K562 (cell line): ENCODE measurements around the gene DYNC2H1. TPM values are rescaled to one million over a fixed set of nuclear protein-coding genes. Genes with fewer than 3 reads are reported as not detected.

ENCODE experiments used
- ATAC-seq: fragments of 200-7000 bp; cut with Tn5 transposase; 3 replicates; pipeline ENCODE4 v1.9.1; 2020; ENCODE audit warnings: moderate library complexity
- BruUV-seq: library from RNA; stranded (reverse); fragments of 400-500 nt; replicated peaks from 2 replicates; lab custom pipeline; 2021; lab: Mats Ljungman, UMichigan
- CTCF ChIA-PET: fragments of 300-600 bp; formaldehyde crosslinking; extraction: SDS; loops from one replicate; lab custom pipeline; 2021; ENCODE audit warnings: low intra/inter-chr PET ratio; lab: Yijun Ruan, JAX
- POLR2A ChIA-PET: fragments of 300-600, 350-650 bp; sonication (Branson Sonifier 250); formaldehyde crosslinking; extraction: SDS; loops from one replicate; lab custom pipeline; 2021; ENCODE audit warnings: antibody characterized with exemption, inconsistent platforms; lab: Yijun Ruan, JAX
- DNase-seq, 4 experiments: peaks; one replicate each; pipeline versions ENCODE4 v3.0.0 to v3.0.0-alpha.2; 2011 to 2018; ENCODE audit warnings: low spot score in 3 of 4, mixed read lengths in 3 of 4; ENCODE audit errors: extremely low read depth in 1 of 4
- FAIRE-seq: peaks from 2 replicates; lab custom pipeline; 2011; peaks lifted over from hg19 to GRCh38; lab: Jason Lieb, UNC
- H2AFZ ChIP-seq: 2 replicates; pipeline ENCODE4 v1.6.0; 2011; ENCODE audit warnings: low read depth, low read length, control low read depth, inconsistent platforms
- H3K27ac ChIP-seq: fragments of 200-600 bp; 3 replicates; pipeline ENCODE4 v1.8.0; 2011; ENCODE audit warnings: low read depth, mild to moderate bottlenecking, control low read depth, inconsistent platforms, low read length, moderate library complexity, mixed read lengths; ENCODE audit errors: extremely low read depth
- H3K27me3 ChIP-seq, 2 experiments: fragments of 300-600 bp in 1 of 2; 2 replicates in 1 of 2; 3 replicates in 1 of 2; pipeline versions ENCODE4 v1.6.0 to v1.8.0; 2011; ENCODE audit warnings: inconsistent platforms in 2 of 2, low read length in 2 of 2, mild to moderate bottlenecking in 1 of 2, mixed read lengths in 1 of 2, moderate library complexity in 1 of 2; ENCODE audit not compliant: control insufficient read depth in 2 of 2, insufficient read depth in 2 of 2
- H3K36me3 ChIP-seq: fragments of 300-600 bp; 3 replicates; pipeline ENCODE4 v1.8.0; 2011; ENCODE audit warnings: mild to moderate bottlenecking, low read length, inconsistent platforms; ENCODE audit not compliant: control insufficient read depth, insufficient read depth
- H3K4me1 ChIP-seq, 2 experiments: fragments of 200-600 bp in 1 of 2; replicated peaks in 1 of 2; 2 replicates in 1 of 2; 3 replicates in 1 of 2; pipeline versions ENCODE4 v1.5.1 to v1.8.0; 2011; ENCODE audit warnings: inconsistent platforms in 2 of 2, low read length in 2 of 2, mild to moderate bottlenecking in 1 of 2, mixed read lengths in 1 of 2, moderate library complexity in 1 of 2; ENCODE audit not compliant: control insufficient read depth in 2 of 2, insufficient read depth in 2 of 2
- H3K4me2 ChIP-seq: 2 replicates; pipeline ENCODE4 v1.6.1; 2011; ENCODE audit warnings: low read length, control low read depth, inconsistent platforms, mixed read lengths; ENCODE audit not compliant: insufficient read depth
- H3K4me3 ChIP-seq: fragments of 200-600 bp; sonication (generic), shearing (Covaris generic); 2 replicates; pipeline ENCODE4 v1.5.1; 2016; ENCODE audit warnings: control low read depth, inconsistent platforms
- H3K79me2 ChIP-seq: fragments of 200-600 bp; 3 replicates; pipeline ENCODE4 v1.8.0; 2011; ENCODE audit warnings: low read length, inconsistent platforms; ENCODE audit not compliant: control insufficient read depth, insufficient read depth
- H3K9ac ChIP-seq, 2 experiments: 2 replicates each; pipeline versions ENCODE4 v1.6.0 to v1.6.1; 2011; ENCODE audit warnings: low read depth in 2 of 2, low read length in 2 of 2, control low read depth in 1 of 2, inconsistent platforms in 1 of 2, mild to moderate bottlenecking in 1 of 2, mixed read lengths in 1 of 2; ENCODE audit not compliant: insufficient read depth in 1 of 2
- H3K9me1 ChIP-seq: one replicate; pipeline ENCODE4 v1.6.0; 2011; ENCODE audit warnings: inconsistent platforms, mild to moderate bottlenecking, low read length, moderate library complexity; ENCODE audit not compliant: control insufficient read depth, insufficient read depth
- H3K9me3 ChIP-seq: replicated peaks from 2 replicates; pipeline ENCODE4 v1.5.1; 2011; ENCODE audit warnings: low read depth, low read length, inconsistent platforms; ENCODE audit not compliant: control insufficient read depth, insufficient read depth
- H4K20me1 ChIP-seq: replicated peaks from 2 replicates; pipeline ENCODE4 v1.6.1; 2011; ENCODE audit warnings: low read length, inconsistent platforms, mixed read lengths; ENCODE audit not compliant: control insufficient read depth, insufficient read depth
- GMEB1 ChIP-seq: fragments of 250-450 bp; sonication (Bioruptor Pico); IDR thresholded peaks from 2 replicates; pipeline ENCODE4 v1.4.0; 2020; ENCODE audit warnings: mild to moderate bottlenecking
- HDAC2 ChIP-seq: fragments of 450-650 bp; IDR thresholded peaks from 2 replicates; pipeline ENCODE4 v1.6.1; 2016; ENCODE audit warnings: mild to moderate bottlenecking
- MED1 ChIP-seq: sonication (generic); formaldehyde crosslinking; IDR thresholded peaks from 2 replicates; pipeline ENCODE4 v1.8.1; 2023; ENCODE audit warnings: missing genetic modification reagents, borderline replicate concordance
- NFXL1 ChIP-seq: fragments of 450-650 bp; formaldehyde crosslinking; IDR thresholded peaks from 2 replicates; pipeline ENCODE4 v1.4.0; 2021; ENCODE audit warnings: mild to moderate bottlenecking
- NR2C1 ChIP-seq, 2 experiments: fragments of 450-650 bp; IDR thresholded peaks; 2 replicates each; pipeline ENCODE4 v1.6.1; 2017; ENCODE audit warnings: mild to moderate bottlenecking in 2 of 2, antibody characterized with exemption in 1 of 2, inconsistent platforms in 1 of 2, missing compliant biosample characterization in 1 of 2, missing genetic modification characterization in 1 of 2
- RAD21 ChIP-seq, 2 experiments: fragments of 250-450 bp in 1 of 2; fragments of 450-650 bp in 1 of 2; sonication (Bioruptor Pico) in 1 of 2; formaldehyde crosslinking in 1 of 2; IDR thresholded peaks in 1 of 2; conservative IDR thresholded peaks in 1 of 2; 2 replicates each; pipeline versions ENCODE4 v1.4.0 to v1.8.0; 2020 to 2022; ENCODE audit warnings: mild to moderate bottlenecking in 2 of 2, moderate library complexity in 1 of 2
- RBM17 ChIP-seq: fragments of 200-400 bp; formaldehyde crosslinking; IDR thresholded peaks from 2 replicates; pipeline ENCODE4 v1.6.1; 2017; ENCODE audit warnings: low read depth, mild to moderate bottlenecking, low read length, borderline replicate concordance
- SLC30A9 ChIP-seq: fragments of 250-450 bp; sonication (Bioruptor Pico); IDR thresholded peaks from 2 replicates; pipeline ENCODE4 v1.8.0; 2022; ENCODE audit warnings: mild to moderate bottlenecking, moderate library complexity
- ZNF316 ChIP-seq: fragments of 450-650 bp; IDR thresholded peaks from 2 replicates; pipeline ENCODE4 v1.6.1; 2016
- ZNF324 ChIP-seq: fragments of 250-450 bp; sonication (Bioruptor Pico); IDR thresholded peaks from 2 replicates; pipeline ENCODE4 v1.4.0; 2020; ENCODE audit warnings: mild to moderate bottlenecking
- ZNF740 ChIP-seq, 3 experiments: fragments of 200-800 bp in 1 of 3; sonication (Bioruptor generic) in 1 of 3; sonication (generic) in 1 of 3; formaldehyde crosslinking in 1 of 3; IDR thresholded peaks; 2 replicates each; pipeline versions ENCODE4 v1.6.1 to v1.8.0; 2016 to 2022; ENCODE audit warnings: mild to moderate bottlenecking in 2 of 3, missing compliant biosample characterization in 2 of 3, missing genetic modification characterization in 2 of 3, missing genetic modification reagents in 1 of 3
- ZNF785 ChIP-seq: fragments of 250-450 bp; sonication (Bioruptor Pico); IDR thresholded peaks from 2 replicates; pipeline ENCODE4 v1.4.0; 2020; ENCODE audit warnings: mild to moderate bottlenecking
- WGBS: fragments of 100-300 bp; shearing (Covaris generic); methylation state at CpG from one replicate; pipeline ENCODE4 v1.1.6; 2016; ENCODE audit warnings: low coverage, mixed read lengths; ENCODE audit not compliant: insufficient coverage; ENCODE audit errors: missing lambda C conversion rate; 5-methylcytosine and 5-hydroxymethylcytosine counted together
- in situ Hi-C: fragments of 300-500 bp; cut with MboI; formaldehyde crosslinking; loops from 4 replicates; pipeline ENCODE4 v1.15.0; 2018; ENCODE audit warnings: inconsistent platforms, mixed read lengths
- intact Hi-C: fragments of 100-400 bp; cut with micrococcal nuclease; formaldehyde crosslinking; loops from 2 replicates; pipeline ENCODE4 v1.14.2; 2022
- polyA plus RNA-seq, 8 experiments: library from polyadenylated mRNA; depleted of rRNA in 4 of 8; stranded (reverse) in 5 of 8; unstranded in 3 of 8; fragments of >200 nt; fragmentation: Nextera tagmentation in 2 of 8; fragmentation: Illumina TruSeq in 1 of 8; extraction: Ambion mirVana in 2 of 8; extraction: Trizol in 1 of 8; gene quantifications; 2 replicates each; pipeline versions ENCODE4 v1.2.1 to v1.2.3, GENCODE V29; 2011 to 2014; ENCODE audit warnings: inconsistent platforms in 1 of 8, missing spikeins in 1 of 8
- total RNA-seq, 7 experiments: library from RNA; depleted of rRNA in 6 of 7; stranded (reverse); fragments of >200 nt in 6 of 7; fragmentation: Illumina TruSeq in 2 of 7; extraction: Trizol in 2 of 7; gene quantifications; 2 replicates each; pipeline versions ENCODE4 v1.2.1 to v1.2.3, GENCODE V29; 2011 to 2021; ENCODE audit warnings: low replicate concordance in 1 of 7

DYNC2H1 gene
- total and polyA plus RNA-seq, 9 of the 15 experiments (the other 6 are each of a cell fraction or from before 2014, with no cell fraction given): 0.08 to 0.64 (median 0.20) TPM

- TF ChIP-seq GMEB1 (CRISPR knock-in tag): no peak
- no peak for TF ChIP-seq MED1 (CRISPR knock-in tag)
Measured at GRCh38 chr11:103358251-103358650, 249.0 kb downstream of the DYNC2H1 start (continued).

- ATAC-seq: no peak
- in situ Hi-C loops (no loop called here), intact Hi-C loops (no loop called here)
- DNase-seq: no peak
- H3K27me3 ChIP-seq: no peaks in the 10 kb centered on the region
- ChIA-PET POLR2A (no interaction called here), CTCF (no interaction called here)
- H3K27ac ChIP-seq: no peak overlapping the region
- H3K4me3 ChIP-seq: no peak overlapping the region
- FAIRE-seq: no peak
- no peaks in the 10 kb centered on the region for H3K79me2 ChIP-seq
- BruUV-seq: no TSS peak
- H4K20me1 ChIP-seq: no peaks in the 10 kb centered on the region
- no peaks in the 10 kb centered on the region for H3K36me3 ChIP-seq
- TF ChIP-seq NFXL1 (CRISPR knock-in tag): no peak
- no peak for TF ChIP-seq RAD21 (CRISPR knock-in tag; conservative IDR thresholded peaks at IDR 0.05 in 1 of 2, IDR thresholded peaks at IDR 0.05 in 1 of 2)
- no peak for TF ChIP-seq ZNF740 (CRISPR knock-in tag; IDR thresholded peaks at IDR 0.05)
- no peak for TF ChIP-seq ZNF740 (tag; IDR thresholded peaks at IDR 0.05)
- no peak for TF ChIP-seq NR2C1 (IDR thresholded peaks at IDR 0.05)
- TF ChIP-seq NR2C1 (tag; IDR thresholded peaks at IDR 0.05): no peak
- TF ChIP-seq RBM17: no peak
- no peak for TF ChIP-seq ZNF316
- no peak for TF ChIP-seq HDAC2
- TF ChIP-seq ZNF324 (CRISPR knock-in tag): no peak
- TF ChIP-seq SLC30A9 (CRISPR knock-in tag): no peak
- no peak for TF ChIP-seq ZNF785
- H3K9me3 ChIP-seq: no peaks in the 10 kb centered on the region; the same call in 1 of the 2 replicates
- H3K9ac ChIP-seq: no peak overlapping the region
- no peak overlapping the region for H2AFZ ChIP-seq
- no peak overlapping the region for H3K4me2 ChIP-seq
- no peaks in the 10 kb centered on the region for H3K9me1 ChIP-seq
- H3K4me1 ChIP-seq: no peaks in the 10 kb centered on the region
- 1% methylated on average over 4 of the region's 4 CpGs for WGBS
Measured at GRCh38 chr11:103359216-103359615, 250.0 kb downstream of the DYNC2H1 start.
